ENCODE measurements around the gene HTR2A. TPM values are rescaled to one million over a fixed set of nuclear protein-coding genes. Genes with fewer than 3 reads are reported as not detected.

The HTR2A gene
- total RNA-seq, 2 donors from 2014 or later: 27.2 to 28.9 TPM

- intact Hi-C loops (cut with DNase I): no loop called here
- no peak for DNase-seq (ENCODE audit: low spot score)
Observed at GRCh38 chr13:46881621-46882020, 15.2 kb downstream of the HTR2A start.

DNA sequence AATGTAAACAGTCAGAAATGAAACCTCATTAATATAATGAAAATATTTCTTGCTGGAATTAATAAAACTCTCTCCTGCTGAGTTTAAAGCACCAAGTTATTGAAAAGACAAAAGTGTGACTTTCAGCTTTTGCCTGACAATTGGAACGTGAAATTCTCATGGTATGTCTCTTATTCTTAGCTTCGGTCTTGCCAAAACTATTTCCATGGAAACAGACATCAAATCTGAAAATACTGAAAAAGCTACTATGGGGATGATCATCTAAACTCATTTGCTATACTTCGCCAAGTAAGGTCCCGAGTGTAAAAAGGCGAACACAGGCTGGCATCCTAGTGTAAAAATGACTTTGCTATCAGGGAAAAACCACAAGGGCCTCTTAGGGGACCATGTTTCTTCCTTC is 22.8 kb downstream of the HTR2A start:
- intact Hi-C loops (cut with DNase I): no loop called here

DNA sequence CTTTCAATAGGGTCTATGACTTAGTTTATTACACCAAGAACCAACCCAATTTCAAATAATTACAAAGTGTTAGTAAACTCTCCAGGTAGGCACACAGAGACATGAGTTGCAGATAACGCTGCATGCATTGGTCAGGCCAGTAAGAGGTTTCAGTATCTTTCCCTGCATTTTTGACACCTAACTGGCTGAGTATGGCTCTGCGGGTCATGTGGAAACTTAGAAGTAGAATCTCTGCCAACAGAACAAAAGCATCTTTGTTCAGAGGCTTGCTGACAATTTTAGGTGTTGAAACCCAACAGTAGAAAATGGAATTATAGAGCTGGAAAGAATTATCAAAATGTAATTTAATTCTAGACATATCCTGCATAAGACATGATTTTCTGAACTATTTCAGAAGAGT is 25.3 kb downstream of the HTR2A start:
- intact Hi-C loops (cut with DNase I): no loop called here

More for the DNA sequence above, 22.8 kb downstream of the HTR2A start:
- no peak for DNase-seq (ENCODE audit: low spot score)

GRCh38 chr13:46868091-46868490 is 28.8 kb downstream of the HTR2A start:
- DNase-seq (ENCODE audit: low spot score): no peak
- intact Hi-C loops (cut with DNase I): no loop called here

More for the DNA sequence above, 25.3 kb downstream of the HTR2A start:
- DNase-seq (ENCODE audit: low spot score): no peak

DNA sequence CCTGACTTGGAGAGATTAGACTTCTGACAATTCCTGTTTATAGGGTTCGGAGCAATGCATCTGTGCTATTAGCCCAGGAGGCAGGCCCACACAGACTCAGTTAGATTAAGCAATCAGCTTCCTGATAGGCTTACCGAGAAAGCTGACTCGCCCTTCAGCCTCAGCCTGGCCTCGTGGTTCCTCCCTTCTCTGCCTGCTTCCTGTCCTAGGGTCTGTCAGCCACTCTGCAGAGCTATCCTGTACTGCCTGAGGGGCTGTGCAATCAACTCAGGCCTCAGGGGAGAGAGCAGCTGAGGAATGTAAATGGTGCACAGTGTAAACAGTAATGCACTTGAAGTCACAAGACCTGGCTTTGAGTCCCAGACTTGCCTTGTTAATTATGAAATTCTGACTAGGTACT is 30.7 kb downstream of the HTR2A start:
- intact Hi-C loops (cut with DNase I): no loop called here
- DNase-seq (ENCODE audit: low spot score): no peak

GRCh38 chr13:46864941-46865340 is 31.9 kb downstream of the HTR2A start:
- no peak for DNase-seq (ENCODE audit: low spot score)
- intact Hi-C loops (cut with DNase I): no loop called here

- intact Hi-C loops (cut with DNase I): no loop called here
Observed at GRCh38 chr13:46861959-46862358, 34.9 kb downstream of the HTR2A start.

GRCh38 chr13:46860722-46861121 is 36.1 kb downstream of the HTR2A start:
- intact Hi-C loops (cut with DNase I): no loop called here
- no peak for DNase-seq (ENCODE audit: low spot score)

More at GRCh38 chr13:46861959-46862358, 34.9 kb downstream of the HTR2A start:
- no peak for DNase-seq (ENCODE audit: low spot score)

GRCh38 chr13:46858776-46859175 is 38.1 kb downstream of the HTR2A start:
- intact Hi-C loops (cut with DNase I): no loop called here
- DNase-seq (ENCODE audit: low spot score): no peak

DNA sequence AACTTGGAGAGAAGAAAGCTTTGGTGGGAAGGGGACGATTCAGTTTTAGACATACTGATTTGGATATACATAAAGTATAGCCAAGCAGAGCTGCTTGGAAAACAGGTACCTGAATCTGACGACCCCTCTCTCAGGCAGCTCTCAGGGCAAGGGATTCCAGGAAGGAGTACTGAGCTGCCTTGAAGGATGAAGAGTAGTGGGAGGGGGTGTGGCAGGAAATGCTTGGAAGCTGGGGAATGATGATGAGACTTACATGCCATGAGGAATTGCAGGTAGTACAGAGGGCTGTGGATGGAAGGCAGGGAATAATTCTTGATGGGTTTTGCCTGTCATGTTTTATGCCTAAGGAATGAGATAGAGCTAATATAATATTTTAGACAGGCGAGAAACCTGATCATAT is 38.7 kb downstream of the HTR2A start:
- intact Hi-C loops (cut with DNase I): no loop called here
- DNase-seq (ENCODE audit: low spot score): no peak

DNA sequence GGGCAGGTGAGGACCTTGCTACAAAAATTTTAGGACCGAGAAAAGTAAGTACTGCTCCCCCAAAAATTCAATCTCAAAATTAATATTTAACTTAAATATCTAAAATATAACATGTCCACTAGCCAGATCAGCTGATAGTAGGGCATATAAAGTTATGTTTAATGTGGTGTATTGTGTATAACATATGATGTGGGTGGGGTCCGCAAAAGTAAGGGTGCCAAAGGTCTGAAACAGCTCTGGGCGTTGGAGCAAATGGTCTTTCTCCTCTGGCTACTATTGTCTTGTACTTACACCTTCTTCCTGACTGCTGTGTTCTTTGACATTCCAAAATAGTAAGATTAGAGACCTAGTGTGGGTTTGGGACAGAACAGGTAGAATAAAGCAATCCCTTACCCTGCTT is 41.2 kb downstream of the HTR2A start:
- intact Hi-C loops (cut with DNase I): no loop called here
- DNase-seq (ENCODE audit: low spot score): no peak

DNA sequence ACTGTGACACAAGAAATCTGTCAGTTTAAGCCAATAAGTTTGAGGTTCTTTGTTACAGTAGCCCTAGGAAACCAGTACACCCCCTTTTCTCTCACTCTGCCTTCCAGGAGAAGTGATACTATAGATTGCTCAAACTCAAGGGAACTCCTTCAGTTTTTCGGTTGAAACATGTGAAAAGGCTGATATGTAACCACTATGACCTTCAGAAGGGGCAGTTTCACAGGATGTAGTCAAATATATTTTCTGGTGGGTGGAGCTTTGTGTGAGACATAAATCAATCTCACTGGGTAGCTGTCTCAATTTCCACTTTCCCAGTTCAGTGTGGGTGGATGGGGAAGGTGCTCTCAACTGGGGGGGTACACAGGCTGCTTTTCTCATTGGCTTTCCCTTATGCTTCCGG is 41.7 kb downstream of the HTR2A start:
- intact Hi-C loops (cut with DNase I): no loop called here
- no peak for DNase-seq (ENCODE audit: low spot score)

GRCh38 chr13:46852168-46852567 is 44.7 kb downstream of the HTR2A start:
- no peak for DNase-seq (ENCODE audit: low spot score)
- intact Hi-C loops (cut with DNase I): loop anchor here in 1 of 2 donors (2.0 kb wide), 1 partner anchor 23 kb away; no protein-coding TSS in a partner anchor

GRCh38 chr13:46850214-46850613 is 46.6 kb downstream of the HTR2A start:
- DNase-seq (ENCODE audit: low spot score): no peak
- intact Hi-C loops (cut with DNase I): no loop called here

GRCh38 chr13:46846726-46847125 is 50.1 kb downstream of the HTR2A start:
- intact Hi-C loops (cut with DNase I): loop anchor here in 1 of 2 donors (5.0 kb wide), 1 partner anchor 904 kb away; no protein-coding TSS in a partner anchor
- DNase-seq (ENCODE audit: low spot score): no peak

- intact Hi-C loops (cut with DNase I): loop anchor here in 1 of 2 donors (5.0 kb wide), 1 partner anchor 903 kb away; no protein-coding TSS in a partner anchor
- no peak for DNase-seq (ENCODE audit: low spot score)
Observed at GRCh38 chr13:46845146-46845545, 51.7 kb downstream of the HTR2A start.

DNA sequence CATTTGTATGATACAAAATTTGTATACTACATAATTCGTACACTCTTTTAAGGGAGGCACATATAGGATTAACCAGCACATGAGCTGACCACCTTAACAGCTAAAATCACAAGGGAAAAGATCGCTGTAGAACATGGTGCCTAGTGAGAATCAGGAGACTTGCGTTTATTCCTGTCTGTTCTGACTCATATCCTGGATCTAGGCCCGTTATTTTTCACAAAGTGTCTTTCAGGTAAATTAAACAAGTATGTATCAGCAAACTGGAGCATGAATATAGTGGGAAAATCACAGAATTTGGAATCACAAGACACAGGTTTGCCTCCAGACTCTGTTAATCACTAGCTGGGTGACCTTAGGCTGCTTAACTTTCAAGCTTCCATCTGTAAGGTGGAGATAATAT is 52.4 kb downstream of the HTR2A start:
- DNase-seq (ENCODE audit: low spot score): no peak
- intact Hi-C loops (cut with DNase I): no loop called here

GRCh38 chr13:46839399-46839798 is 57.5 kb downstream of the HTR2A start:
- intact Hi-C loops (cut with DNase I): loop anchor here in 1 of 2 donors (10.0 kb wide), 1 partner anchor 935 kb away; no protein-coding TSS in a partner anchor
- DNase-seq (ENCODE audit: low spot score): no peak

DNA sequence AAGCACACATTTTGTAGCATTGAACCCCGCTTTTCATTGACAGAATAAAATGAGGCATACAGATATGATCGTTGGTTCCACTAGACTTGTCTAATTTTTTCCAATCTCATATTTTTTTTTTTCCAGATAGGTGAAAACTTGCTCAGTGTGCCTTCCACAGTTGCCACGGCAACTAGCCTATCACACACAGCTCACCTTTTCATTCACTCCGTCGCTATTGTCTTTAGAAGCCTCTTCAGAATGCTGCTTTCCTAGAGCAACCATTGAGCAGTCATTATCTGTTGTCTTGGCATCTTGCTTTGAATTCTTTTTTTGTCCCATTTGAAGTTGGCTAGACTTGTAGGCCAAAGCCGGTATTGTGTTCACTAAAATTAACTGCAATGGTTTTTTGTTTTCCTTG is 62.2 kb downstream of the HTR2A start:
- no peak for DNase-seq (ENCODE audit: low spot score)
- intact Hi-C loops (cut with DNase I): loop anchor here in 1 of 2 donors (10.0 kb wide), 1 partner anchor 940 kb away; no protein-coding TSS in a partner anchor

DNA sequence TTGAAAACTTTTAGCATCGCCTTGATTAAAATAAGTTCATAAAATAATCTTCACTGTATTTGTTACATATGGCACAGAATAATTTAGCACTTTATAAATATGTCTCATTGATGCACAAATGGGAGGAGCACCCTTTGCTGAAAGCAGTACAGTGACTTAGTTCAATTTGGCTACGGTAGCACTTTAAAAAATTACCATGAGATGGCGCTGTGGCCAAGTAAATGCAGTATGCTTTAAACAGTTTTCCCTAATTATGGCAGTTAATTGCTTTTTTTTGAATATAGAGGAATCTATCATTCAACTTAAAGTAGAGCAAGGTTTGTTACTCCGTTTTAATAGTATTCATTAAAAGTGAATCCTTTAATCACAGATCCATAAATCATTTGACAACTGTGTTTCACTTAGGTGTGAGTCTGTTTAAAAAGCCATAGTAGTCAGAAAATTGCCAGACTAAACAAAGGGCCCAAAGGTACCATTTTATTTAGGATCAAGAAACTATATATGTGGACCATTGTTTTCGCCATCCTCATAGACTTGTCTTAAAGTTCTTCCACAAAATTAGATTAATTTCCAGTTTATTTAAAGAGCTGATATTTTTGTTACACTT is 65.2 kb downstream of the HTR2A start:
- intact Hi-C loops (cut with DNase I): loop anchor here in 1 of 2 donors (10.0 kb wide), 1 partner anchor 943 kb away; no protein-coding TSS in a partner anchor
- DNase-seq (ENCODE audit: low spot score): no peak

GRCh38 chr13:46830405-46831005 is 66.3 kb downstream of the HTR2A start:
- DNase-seq (ENCODE audit: low spot score): no peak

More at GRCh38 chr13:46830405-46831005, 66.3 kb downstream of the HTR2A start:
- intact Hi-C loops (cut with DNase I): loop anchor here in 1 of 2 donors (10.0 kb wide), 1 partner anchor 944 kb away; no protein-coding TSS in a partner anchor

All from posterior vena cava (tissue), 2 donors.